Heart right ventricle (tissue), 16 donors: Measurements from ENCODE around the gene SH3TC1. TPM values are rescaled to one million over a fixed set of nuclear protein-coding genes. Genes with fewer than 3 reads are reported as not detected.
A peak's percentile ranks its signal among the peaks of the same experiment; 100 is the strongest.

Experiments
- ATAC-seq, 8 donors: fragments of 200-7000 bp; cut with Tn5 transposase; one replicate each; pipeline ENCODE4 v1.9.1; 2020; ENCODE audit warnings: mild to moderate bottlenecking in 8 of 8, moderate library complexity in 8 of 8, moderate number of reproducible peaks in 1 of 8
- DNase-seq, 2 donors: peaks; one replicate each; pipeline ENCODE4 v3.0.0-alpha.2; 2020
- H3K27ac ChIP-seq, 10 donors: fragments of 200-600 bp; sonication (generic) in 2 of 10; one replicate each; pipeline versions ENCODE4 v1.5.0 to v1.8.0; 2020 to 2022; ENCODE audit warnings: mild to moderate bottlenecking in 3 of 10
- H3K27me3 ChIP-seq, 7 donors: fragments of 200-600 bp; one replicate each; pipeline ENCODE4 v1.8.0; 2021 to 2022; ENCODE audit warnings: mild to moderate bottlenecking in 2 of 7
- H3K36me3 ChIP-seq, 9 donors: fragments of 200-600 bp; sonication (generic) in 1 of 9; one replicate each; pipeline versions ENCODE4 v1.5.0 to v1.8.0; 2020 to 2022; ENCODE audit warnings: mild to moderate bottlenecking in 2 of 9
- H3K4me1 ChIP-seq, 9 donors: fragments of 200-600 bp; sonication (generic) in 1 of 9; one replicate each; pipeline versions ENCODE4 v1.5.0 to v1.8.0; 2020 to 2022; ENCODE audit warnings: mild to moderate bottlenecking in 4 of 9
- H3K4me3 ChIP-seq, 10 donors: fragments of 200-600 bp; sonication (generic) in 2 of 10; one replicate each; pipeline versions ENCODE4 v1.5.0 to v1.8.0; 2020 to 2022; ENCODE audit warnings: mild to moderate bottlenecking in 7 of 10, moderate library complexity in 2 of 10
- H3K9me3 ChIP-seq, 11 donors: fragments of 200-600 bp in 10 of 11; sonication (generic) in 2 of 11; one replicate each; pipeline versions ENCODE4 v1.5.0 to v1.8.0; 2013 to 2022; ENCODE audit warnings: mild to moderate bottlenecking in 2 of 11, control low read depth in 1 of 11, moderate library complexity in 1 of 11
- WGBS, 2 donors: extraction: QIAGEN DNeasy Blood & Tissue Kit; methylation state at CpG; one replicate each; pipeline ENCODE4 v1.1.7; 2013; ENCODE audit warnings: inconsistent platforms in 1 of 2; 5-methylcytosine and 5-hydroxymethylcytosine counted together
- intact Hi-C, 10 donors: fragments of 100-400 bp; cut with DNase I; formaldehyde crosslinking; loops; one replicate each; pipeline versions ENCODE4 v1.11.1 to v1.14.2; 2022
- polyA plus RNA-seq, 2 donors: library from polyadenylated mRNA; stranded (reverse); fragments of 200-250 nt; gene quantifications; one replicate each; pipeline ENCODE4 v1.2.3, GENCODE V29; 2013
- total RNA-seq, 10 donors: library from RNA; stranded (reverse); fragmentation: NEBNext Ultra II Directional in 3 of 10; extraction: Animal tissue kit (Norgen Biotek cat#: 25700) in 3 of 10; gene quantifications; one replicate each; pipeline versions ENCODE4 v1.2.1 to v1.2.4, GENCODE V29; 2021 to 2023
- TF ChIP-seq, protein P1 (sequence below), 9 donors: fragments of 200-600 bp; sonication (generic) in 2 of 9; IDR thresholded peaks; one replicate each; pipeline versions ENCODE4 v1.5.0 to v1.8.0; 2021 to 2022; ENCODE audit warnings: antibody characterized with exemption in 9 of 9, mild to moderate bottlenecking in 5 of 9, moderate library complexity in 1 of 9
- donor health status: Arrhythmogenic right ventricular cardiomyopathy.
- donor health status: ischemic (EF 13 %, LVEDD 7.1; RV severe dilation, severe dysfunction).
- donor health status: healthy with polysubstance abuse.
- donor health status: DM: no; HTN: yes; CAD: no.
- donor health status: DM: no; HTN: no; CAD: no.
- donor health status: ischemic (EF 25% LVEDD 6.9; RV normal size, moderate dysfunction).
- donor health status: ischemic (EF 25% LVEDD 5.7; RV mildly dilated, moderate dysfunction).
- donor health status: healthy.
- donor health status: DM: yes; HTN: yes; CAD: no.
- donor health status: Ischemic cardiomyopathy.
- donor health status: ischemic (EF 35%, LVEDD 5.7; RV mildly dilated, moderate dysfunction).
- donor health status: nonischemic (EF 11% LVEDD 7.7; RV severe dilation, severe dysfunction).
- donor health status: DM: yes; HTN: yes; CAD: no.
- donor health status: PGD.
- donor health status: ischemic (EF 29% LVEDD 5.4; RV normal size, mild dysfunction).
- donor health status: nonischemic (EF 23%, LVEDD 6.1; RV moderate dilation, normal function).

SH3TC1 gene
- total and polyA plus RNA-seq, 12 donors, result 7.4 to 22.8 (median 11.2) TPM

DNA sequence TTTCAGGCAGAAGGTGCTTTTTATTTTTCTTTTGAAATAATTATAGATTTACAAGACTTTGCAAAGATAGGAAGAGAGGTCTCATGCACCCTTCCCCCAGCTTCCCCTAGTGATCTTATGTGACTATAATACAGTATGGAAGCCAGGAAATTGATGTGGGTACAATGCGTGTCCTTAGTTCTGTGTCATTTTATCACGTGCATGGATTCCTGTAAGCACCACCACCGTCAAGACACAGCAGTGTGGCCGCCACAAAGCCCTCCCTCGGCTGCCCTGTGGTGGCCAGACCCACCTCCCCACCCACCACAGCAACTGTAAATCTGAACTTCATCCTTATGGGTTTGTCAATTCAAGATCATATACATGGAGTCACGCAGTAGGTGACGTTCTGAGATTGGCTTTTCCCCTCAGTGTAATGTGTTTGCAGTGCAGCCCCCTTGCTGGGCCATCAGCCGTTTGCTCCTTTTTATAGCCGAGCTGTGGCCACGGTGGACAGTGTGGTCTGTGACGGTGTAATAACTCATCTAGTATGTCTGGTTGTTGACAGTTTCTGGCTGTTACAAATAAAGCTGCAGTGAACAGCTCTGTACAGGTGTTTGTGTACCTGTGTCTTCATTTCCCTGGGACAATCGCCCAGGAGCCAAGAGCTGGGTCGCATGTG, 59.6 kb downstream of the SH3TC1 start:
- no peaks in the 10 kb centered on the region for H3K36me3 ChIP-seq
- intact Hi-C loops, result no loop called here
- ATAC-seq, result no peak
- no peak overlapping the region for H3K4me3 ChIP-seq
- H3K4me1 ChIP-seq, result peaks cover 0 to 20% (median 0%) of the 10 kb centered on the region in 9 donors
- WGBS, 2 donors, result 76 to 78% methylated on average over 13 of the region's 13 CpGs
- H3K9me3 ChIP-seq, result no peaks in the 10 kb centered on the region
- H3K27me3 ChIP-seq, result no peaks in the 10 kb centered on the region
- no peak for DNase-seq
- TF ChIP-seq, protein P1, sequence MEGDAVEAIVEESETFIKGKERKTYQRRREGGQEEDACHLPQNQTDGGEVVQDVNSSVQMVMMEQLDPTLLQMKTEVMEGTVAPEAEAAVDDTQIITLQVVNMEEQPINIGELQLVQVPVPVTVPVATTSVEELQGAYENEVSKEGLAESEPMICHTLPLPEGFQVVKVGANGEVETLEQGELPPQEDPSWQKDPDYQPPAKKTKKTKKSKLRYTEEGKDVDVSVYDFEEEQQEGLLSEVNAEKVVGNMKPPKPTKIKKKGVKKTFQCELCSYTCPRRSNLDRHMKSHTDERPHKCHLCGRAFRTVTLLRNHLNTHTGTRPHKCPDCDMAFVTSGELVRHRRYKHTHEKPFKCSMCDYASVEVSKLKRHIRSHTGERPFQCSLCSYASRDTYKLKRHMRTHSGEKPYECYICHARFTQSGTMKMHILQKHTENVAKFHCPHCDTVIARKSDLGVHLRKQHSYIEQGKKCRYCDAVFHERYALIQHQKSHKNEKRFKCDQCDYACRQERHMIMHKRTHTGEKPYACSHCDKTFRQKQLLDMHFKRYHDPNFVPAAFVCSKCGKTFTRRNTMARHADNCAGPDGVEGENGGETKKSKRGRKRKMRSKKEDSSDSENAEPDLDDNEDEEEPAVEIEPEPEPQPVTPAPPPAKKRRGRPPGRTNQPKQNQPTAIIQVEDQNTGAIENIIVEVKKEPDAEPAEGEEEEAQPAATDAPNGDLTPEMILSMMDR (IDR thresholded peaks at IDR 0.05), result no peak
- H3K27ac ChIP-seq, result no peak overlapping the region

DNA sequence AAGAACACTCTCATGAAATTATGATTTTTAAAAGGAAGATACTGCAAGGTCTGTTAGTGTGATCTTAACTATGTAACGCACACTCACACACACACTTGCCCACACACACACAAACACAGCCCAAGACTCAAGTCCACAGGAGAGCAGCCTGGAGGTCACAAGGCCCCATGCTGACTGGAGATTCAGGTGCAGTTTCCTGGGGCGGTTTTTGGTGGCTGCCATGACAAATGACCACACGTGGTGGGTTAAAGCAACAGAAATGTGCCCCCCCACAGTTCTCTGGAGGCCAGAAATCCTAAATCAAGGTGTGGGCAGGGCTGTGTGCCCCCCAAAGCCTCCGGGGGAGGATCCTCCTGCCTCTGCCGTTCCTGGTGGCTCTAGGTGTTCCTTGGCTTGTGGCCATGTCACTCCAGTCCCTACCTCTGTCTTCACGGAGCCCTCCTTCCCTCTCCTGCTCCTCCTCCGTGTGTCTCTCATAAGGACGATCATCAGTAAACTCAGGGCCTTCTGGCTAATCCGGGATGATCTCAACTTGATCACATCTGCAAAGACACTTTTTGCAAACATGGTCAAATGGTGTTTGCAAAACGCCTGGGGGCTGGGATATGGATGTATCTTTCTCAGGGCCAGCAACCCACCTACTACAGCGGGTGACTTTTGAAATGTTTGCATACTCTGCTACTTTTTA, 60.8 kb downstream of the SH3TC1 start:
- Histone ChIP-seq H3K9me3 (no peaks in the 10 kb centered on the region), H3K4me3 (no peak overlapping the region), H3K4me1 (peaks cover 0 to 20% (median 0%) of the 10 kb centered on the region in 9 donors), H3K27me3 (no peaks in the 10 kb centered on the region), H3K36me3 (no peaks in the 10 kb centered on the region), H3K27ac (no peak overlapping the region)
- TF ChIP-seq, protein P1 (IDR thresholded peaks at IDR 0.05), result no peak
- DNase-seq (no peak), ATAC-seq (no peak)
- intact Hi-C loops, result no loop called here
- WGBS, 2 donors, result 91% methylated on average over 11 of the region's 11 CpGs

DNA sequence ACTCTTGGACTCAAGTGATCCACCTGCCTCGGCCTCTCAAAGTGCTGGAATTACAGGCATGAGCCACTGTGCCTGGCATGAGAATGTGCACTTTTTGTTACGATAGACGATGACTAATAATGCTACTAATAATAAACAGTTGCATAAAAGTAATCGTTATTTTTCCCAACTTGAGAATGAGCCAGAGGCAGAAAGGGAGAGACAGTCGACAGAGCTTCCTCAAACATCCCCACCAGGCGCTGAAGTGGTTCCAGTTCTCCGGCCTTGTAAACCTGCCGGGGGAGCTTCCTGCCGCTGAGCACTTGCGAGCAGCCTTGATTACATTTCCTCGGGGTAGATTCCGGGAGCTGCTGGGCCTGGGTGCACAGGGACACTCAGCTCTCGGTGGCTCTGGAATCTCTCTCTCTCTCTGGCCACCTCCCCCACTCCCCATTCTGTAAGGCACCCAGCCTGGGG, 61.6 kb downstream of the SH3TC1 start:
- H3K4me3 ChIP-seq, result no peak overlapping the region
- peak overlapping the region in 1 of 10 donors; percentile 0 for H3K27ac ChIP-seq
- TF ChIP-seq, protein P1 (IDR thresholded peaks at IDR 0.05), result no peak
- H3K9me3 ChIP-seq, result no peaks in the 10 kb centered on the region
- peak in 1 of 8 donors; percentile 5 for ATAC-seq
- H3K27me3 ChIP-seq, result no peaks in the 10 kb centered on the region
- 40 to 47% methylated on average over 13 of the region's 13 CpGs for WGBS, 2 donors
- peaks cover 0 to 20% (median 0%) of the 10 kb centered on the region in 9 donors for H3K4me1 ChIP-seq
- no peak for DNase-seq
- intact Hi-C loops, result no loop called here
- H3K36me3 ChIP-seq, result no peaks in the 10 kb centered on the region

DNA sequence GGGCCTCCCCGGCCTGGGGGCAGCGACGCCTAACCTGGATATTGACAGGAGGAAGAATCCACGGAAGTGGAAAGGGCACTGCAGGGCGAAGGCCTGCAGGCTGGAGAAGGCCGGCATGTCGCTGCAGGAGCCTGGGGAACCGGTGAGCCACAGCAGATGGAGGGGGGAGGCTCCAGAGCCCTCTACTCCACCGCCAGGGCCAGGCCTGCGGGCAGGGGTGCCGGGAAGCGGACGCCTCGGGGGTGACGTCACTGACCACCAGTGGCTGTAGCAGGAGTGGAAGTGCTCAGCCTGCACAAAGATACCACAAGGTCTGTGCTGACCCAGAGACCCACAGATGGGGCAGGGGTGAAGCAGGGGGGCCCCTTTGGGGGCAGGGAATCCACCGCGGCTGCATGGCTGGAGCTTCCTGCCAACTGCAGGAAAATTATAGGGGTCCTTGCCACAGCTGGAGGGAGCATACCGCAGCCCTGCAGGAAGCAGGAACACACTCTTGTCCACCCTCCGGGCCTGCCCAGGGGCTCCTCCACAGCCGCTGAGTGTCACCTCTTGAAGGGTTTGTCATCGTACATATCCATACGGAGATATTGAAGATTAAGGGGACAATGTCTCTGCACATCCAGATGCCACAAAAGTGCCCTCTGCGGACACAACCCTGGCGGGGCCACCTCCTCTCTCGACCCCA, 62.9 kb downstream of the SH3TC1 start:
- intact Hi-C loops, result no loop called here
- WGBS, 2 donors, result 86 to 89% methylated on average over 25 of the region's 25 CpGs

More for the DNA sequence above, 62.9 kb downstream of the SH3TC1 start:
- Histone ChIP-seq H3K9me3 (no peaks in the 10 kb centered on the region), H3K4me3 (no peak overlapping the region), H3K4me1 (peaks cover 4 to 24% (median 7%) of the 10 kb centered on the region in 9 donors), H3K36me3 (no peaks in the 10 kb centered on the region), H3K27ac (no peak overlapping the region), H3K27me3 (no peaks in the 10 kb centered on the region)
- TF ChIP-seq, protein P1 (IDR thresholded peaks at IDR 0.05), result no peak
- no peak for DNase-seq
- no peak for ATAC-seq
